Caco-2 (cell line): ENCODE data around the gene CPM. TPM values are rescaled to one million over a fixed set of nuclear protein-coding genes. Genes with fewer than 3 reads are reported as not detected.
"Not testable (repeated sequence)": the region's sequence is repeated elsewhere in the genome, so short reads cannot be mapped to it uniquely, and the experiment has no call there.

Experiments
- BruUV-seq: library from RNA; stranded (reverse); fragments of 400-500 nt; replicated peaks from 2 replicates; lab custom pipeline; 2021; lab: Mats Ljungman, UMichigan
- CTCF ChIA-PET: fragments of 300-600 bp; sonication (Branson Sonifier 250); formaldehyde crosslinking; loops from one replicate; lab custom pipeline; 2022; ENCODE audit warnings: antibody characterized with exemption; lab: Charles Lee
- POLR2A ChIA-PET: fragments of 300-600 bp; sonication (Branson Sonifier 250); formaldehyde crosslinking; loops from one replicate; lab custom pipeline; 2022; ENCODE audit warnings: antibody characterized with exemption; lab: Charles Lee
- DNase-seq, 2 experiments: peaks; one replicate each; pipeline versions ENCODE4 v3.0.0 to v3.0.0-alpha.2; 2020 to 2022
- H3K27me3 ChIP-seq: replicated peaks from 2 replicates; pipeline ENCODE4 v1.6.0; 2011; ENCODE audit warnings: low read length; ENCODE audit not compliant: control insufficient read depth, insufficient read depth
- H3K36me3 ChIP-seq: 2 replicates; pipeline ENCODE4 v1.5.1; 2011; ENCODE audit warnings: low read length; ENCODE audit not compliant: control insufficient read depth, insufficient read depth
- H3K4me1 ChIP-seq: fragments of 250-450 bp; sonication (Bioruptor Pico); 2 replicates; pipeline ENCODE4 v1.5.1; 2020; ENCODE audit warnings: mild to moderate bottlenecking
- H3K4me3 ChIP-seq: 2 replicates; pipeline ENCODE4 v1.5.1; 2011; ENCODE audit warnings: low read depth, mild to moderate bottlenecking, control low read depth, low read length
- H3K9me3 ChIP-seq: fragments of 250-450 bp; sonication (Bioruptor Pico); 2 replicates; pipeline ENCODE4 v1.5.1; 2020; ENCODE audit warnings: mild to moderate bottlenecking, moderate library complexity
- H3K27ac Mint-ChIP-seq: one replicate; pipeline ENCODE4 v1.8.0; 2022; ENCODE audit warnings: mixed read lengths; ENCODE audit not compliant: unreplicated experiment
- H3K27me3 Mint-ChIP-seq: one replicate; pipeline ENCODE4 v1.8.0; 2022; ENCODE audit warnings: mixed read lengths; ENCODE audit not compliant: insufficient read depth, unreplicated experiment
- H3K36me3 Mint-ChIP-seq: one replicate; pipeline ENCODE4 v1.8.0; 2022; ENCODE audit warnings: mild to moderate bottlenecking, mixed read lengths; ENCODE audit not compliant: insufficient read depth, unreplicated experiment
- H3K4me1 Mint-ChIP-seq: one replicate; pipeline ENCODE4 v1.8.0; 2022; ENCODE audit warnings: low read depth, mixed read lengths; ENCODE audit not compliant: unreplicated experiment
- H3K4me3 Mint-ChIP-seq: one replicate; pipeline ENCODE4 v1.8.0; 2022; ENCODE audit warnings: mild to moderate bottlenecking, moderate library complexity, mixed read lengths; ENCODE audit not compliant: unreplicated experiment
- H3K9me3 Mint-ChIP-seq: one replicate; pipeline ENCODE4 v1.8.0; 2022; ENCODE audit warnings: mixed read lengths; ENCODE audit not compliant: unreplicated experiment
- CTCF ChIP-seq, 2 experiments: fragments of 200-600 bp in 1 of 2; IDR thresholded peaks; 1 replicate in 1 of 2; 2 replicates in 1 of 2; pipeline versions ENCODE4 v1.5.1 to v1.8.0; 2011 to 2022; ENCODE audit warnings: antibody characterized with exemption in 1 of 2, control low read depth in 1 of 2, inconsistent platforms in 1 of 2, low read depth in 1 of 2, low read length in 1 of 2, mild to moderate bottlenecking in 1 of 2, moderate library complexity in 1 of 2; ENCODE audit not compliant: insufficient read depth in 1 of 2, severe bottlenecking in 1 of 2, unreplicated experiment in 1 of 2
- intact Hi-C: fragments of 100-400 bp; cut with micrococcal nuclease; formaldehyde crosslinking; loops from one replicate; pipeline ENCODE4 v1.10.0; 2022; ENCODE audit not compliant: unreplicated experiment
- total RNA-seq: library from RNA; stranded (reverse); gene quantifications from 2 replicates; pipeline ENCODE4 v1.2.3, GENCODE V29; 2022

Gene CPM
- total RNA-seq, 1 experiment from 2014 or later = 8.2 TPM

GRCh38 chr12:68813242-68813593, 119.8 kb downstream of the CPM start:
- Mint-ChIP-seq H3K27ac (no peak overlapping the region), H3K4me1 (peaks cover 7% of the 10 kb centered on the region), H3K9me3 (no peaks in the 10 kb centered on the region), H3K4me3 (no peak overlapping the region), H3K27me3 (no peaks in the 10 kb centered on the region), H3K36me3 (peaks cover 80% of the 10 kb centered on the region)
- H3K9me3 ChIP-seq = no peaks in the 10 kb centered on the region
- ChIA-PET POLR2A (interaction anchor here (0.6 kb wide), 1 partner anchor 152 kb away, joined by 4 read pairs; no protein-coding TSS in a partner anchor), CTCF (no interaction called here)
- H3K4me3 ChIP-seq = no peak overlapping the region
- BruUV-seq = no TSS peak
- DNase-seq = no peak
- H3K36me3 ChIP-seq = peaks cover 4% of the 10 kb centered on the region
- intact Hi-C loops = no loop called here
- H3K4me1 ChIP-seq = no peaks in the 10 kb centered on the region; the same call in 1 of the 2 replicates
- no peak for TF ChIP-seq CTCF (IDR thresholded peaks at IDR 0.05; ENCODE audit: insufficient read depth in 1 of 2, low read depth in 1 of 2, low read length in 1 of 2, severe bottlenecking in 1 of 2, unreplicated experiment in 1 of 2)
- H3K27me3 ChIP-seq = no peaks in the 10 kb centered on the region

GRCh38 chr12:68812553-68813241, 120.3 kb downstream of the CPM start:
- Mint-ChIP-seq H3K9me3 (no peaks in the 10 kb centered on the region), H3K4me3 (no peak overlapping the region), H3K36me3 (peaks cover 83% of the 10 kb centered on the region), H3K27ac (no peak overlapping the region), H3K4me1 (peaks cover 7% of the 10 kb centered on the region), H3K27me3 (no peaks in the 10 kb centered on the region)
- Histone ChIP-seq H3K36me3 (peaks cover 4% of the 10 kb centered on the region), H3K4me1 (no peaks in the 10 kb centered on the region; the same call in 1 of the 2 replicates), H3K4me3 (no peak overlapping the region), H3K27me3 (no peaks in the 10 kb centered on the region), H3K9me3 (no peaks in the 10 kb centered on the region)
- intact Hi-C loops = no loop called here
- CTCF ChIA-PET = interaction anchor here (0.8 kb wide), 1 partner anchor 18 kb away, joined by 3 read pairs; no protein-coding TSS in a partner anchor
- no peak for TF ChIP-seq CTCF (IDR thresholded peaks at IDR 0.05; ENCODE audit: insufficient read depth in 1 of 2, low read depth in 1 of 2, low read length in 1 of 2, severe bottlenecking in 1 of 2, unreplicated experiment in 1 of 2)
- BruUV-seq = no TSS peak
- POLR2A ChIA-PET = interaction anchor here (0.6 kb wide), 2 partner anchors 131 to 153 kb away, joined by 3 to 4 read pairs; no protein-coding TSS in a partner anchor
- no peak for DNase-seq

- H3K4me3 Mint-ChIP-seq, H3K4me1 Mint-ChIP-seq, H3K4me1 ChIP-seq, H3K36me3 ChIP-seq, H3K27ac Mint-ChIP-seq, H3K27me3 Mint-ChIP-seq, CTCF ChIA-PET, H3K9me3 ChIP-seq, H3K9me3 Mint-ChIP-seq, H3K27me3 ChIP-seq, BruUV-seq, DNase-seq, H3K4me3 ChIP-seq, intact Hi-C loops: not testable (repeated sequence)
- peaks cover 77% of the 10 kb centered on the region for H3K36me3 Mint-ChIP-seq
- POLR2A ChIA-PET = interaction anchor here (0.6 kb wide), 1 partner anchor 130 kb away, joined by 3 read pairs; no protein-coding TSS in a partner anchor
These were observed 121.4 kb downstream of the CPM start for GRCh38 chr12:68811573-68811972.

- H3K27me3 ChIP-seq, H3K27me3 Mint-ChIP-seq, H3K9me3 Mint-ChIP-seq, intact Hi-C loops, H3K4me3 ChIP-seq, POLR2A ChIA-PET, CTCF ChIA-PET, H3K4me1 ChIP-seq, DNase-seq, H3K9me3 ChIP-seq, BruUV-seq, H3K36me3 ChIP-seq: not testable (repeated sequence)
- Mint-ChIP-seq H3K36me3 (peaks cover 64% of the 10 kb centered on the region), H3K4me1 (peaks cover 15% of the 10 kb centered on the region), H3K4me3 (peak overlapping the region; percentile 92), H3K27ac (peak overlapping the region; percentile 98)
These were observed 123.0 kb downstream of the CPM start for GRCh38 chr12:68810027-68810389.
